Measurements from ENCODE around the gene KRTAP9-4. TPM values are rescaled to one million over a fixed set of nuclear protein-coding genes. Genes with fewer than 3 reads are reported as not detected.

The KRTAP9-4 gene
- total and polyA plus RNA-seq, 7 experiments from 2014 or later, result not detected

DNA sequence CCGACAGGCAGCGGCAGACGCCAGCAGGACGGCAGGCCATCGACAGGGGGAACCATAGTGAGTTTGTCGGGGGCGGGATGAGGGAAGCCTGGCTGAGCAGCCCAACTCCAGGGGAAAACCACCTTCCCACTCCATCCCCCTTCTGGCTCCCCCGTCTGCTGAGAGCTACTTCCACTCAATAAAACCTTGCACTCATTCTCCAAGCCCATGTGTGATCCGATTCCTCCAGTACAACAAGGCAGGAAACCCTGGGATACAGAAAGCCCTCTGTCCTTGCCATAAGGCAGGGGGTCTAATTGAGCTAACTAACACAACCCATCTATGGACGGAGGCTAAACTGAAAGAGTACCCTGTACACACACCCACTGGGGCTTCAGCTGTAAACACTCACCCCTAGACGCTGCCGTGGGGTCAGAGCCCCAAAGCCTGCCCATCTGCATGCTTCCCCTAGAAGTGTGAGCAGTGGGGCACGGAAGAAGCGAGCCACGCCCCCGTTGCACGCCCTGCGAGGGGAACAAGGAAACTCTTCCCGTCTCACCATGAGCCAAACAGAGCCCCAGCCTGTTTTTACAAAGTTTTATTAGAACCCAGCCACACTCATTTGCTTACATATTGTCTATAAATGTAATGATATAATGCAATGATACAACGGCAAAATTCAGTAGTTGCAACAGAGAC lies 49.1 kb downstream of the KRTAP9-4 start:
- H3K36me3 Mint-ChIP-seq, result peaks cover 0 to 10% (median 8%) of the 10 kb centered on the region in 5 donors
- H3K27ac Mint-ChIP-seq, result no peak overlapping the region
- intact Hi-C loops (cut with micrococcal nuclease), result no loop called here
- no peaks in the 10 kb centered on the region for H3K36me3 ChIP-seq (ENCODE audit: control insufficient read depth in 2 of 3, insufficient read depth in 3 of 3, low read length in 3 of 3)
- H3K27me3 ChIP-seq (ENCODE audit: control insufficient read depth in 2 of 2, insufficient read depth in 2 of 2, low read length in 2 of 2), result no peaks in the 10 kb centered on the region
- no peak overlapping the region for H3K4me3 Mint-ChIP-seq
- ATAC-seq (no peak), DNase-seq (no peak)
- H3K27me3 Mint-ChIP-seq, result peaks cover 0 to 5% (median 0%) of the 10 kb centered on the region in 5 donors
- no peak overlapping the region for H3K27ac ChIP-seq (ENCODE audit: low read depth, low read length)
- peaks cover 0 to 22% (median 8%) of the 10 kb centered on the region in 11 donors for H3K9me3 Mint-ChIP-seq
- ChIA-PET POLR2A (no interaction called here), CTCF (no interaction called here)
- H3K4me3 ChIP-seq (ENCODE audit: low read length), result no peak overlapping the region
- H3K4me1 Mint-ChIP-seq, result peaks cover 0 to 19% (median 7%) of the 10 kb centered on the region in 7 donors
- no peaks in the 10 kb centered on the region for H3K4me1 ChIP-seq (ENCODE audit: control insufficient read depth in 2 of 2, insufficient read depth in 2 of 2, low read length in 2 of 2)
- no peaks in the 10 kb centered on the region for H3K9me3 ChIP-seq (ENCODE audit: control insufficient read depth in 2 of 3, low read length in 3 of 3)

Other genes starting within 250 kb of the KRTAP9-4 start
Only the 30 nearest of the 41 such genes appear.
- gene KRTAP2-3, start 189.6 kb upstream of the KRTAP9-4 start, total RNA-seq, result not detected
- not detected for gene KRTAP2-3, start 189.6 kb upstream of the KRTAP9-4 start, polyA plus RNA-seq
- not detected for gene KRTAP2-4, start 183.8 kb upstream of the KRTAP9-4 start, total RNA-seq
- gene KRTAP2-4, start 183.8 kb upstream of the KRTAP9-4 start, polyA plus RNA-seq, result not detected
- gene KRTAP4-7, start 165.5 kb upstream of the KRTAP9-4 start, total RNA-seq, result not detected
- not detected for gene KRTAP4-7, start 165.5 kb upstream of the KRTAP9-4 start, polyA plus RNA-seq
- not detected for gene KRTAP4-8, start 151.5 kb upstream of the KRTAP9-4 start, total RNA-seq
- gene KRTAP4-8, start 151.5 kb upstream of the KRTAP9-4 start, polyA plus RNA-seq, result not detected
- gene KRTAP4-16, start 147.5 kb upstream of the KRTAP9-4 start, total RNA-seq, result not detected
- not detected for gene KRTAP4-16, start 147.5 kb upstream of the KRTAP9-4 start, polyA plus RNA-seq
- not detected for gene KRTAP4-9, start 144.3 kb upstream of the KRTAP9-4 start, total RNA-seq
- not detected for gene KRTAP4-9, start 144.3 kb upstream of the KRTAP9-4 start, polyA plus RNA-seq
- gene KRTAP4-11, start 131.3 kb upstream of the KRTAP9-4 start, total RNA-seq, result not detected
- not detected for gene KRTAP4-11, start 131.3 kb upstream of the KRTAP9-4 start, polyA plus RNA-seq
- gene KRTAP4-12, start 125.5 kb upstream of the KRTAP9-4 start, total RNA-seq, result not detected
- gene KRTAP4-12, start 125.5 kb upstream of the KRTAP9-4 start, polyA plus RNA-seq, result not detected
- not detected for gene KRTAP4-6, start 109.1 kb upstream of the KRTAP9-4 start, total RNA-seq
- gene KRTAP4-6, start 109.1 kb upstream of the KRTAP9-4 start, polyA plus RNA-seq, result not detected
- not detected for gene KRTAP4-5, start 99.9 kb upstream of the KRTAP9-4 start, total RNA-seq
- not detected for gene KRTAP4-5, start 99.9 kb upstream of the KRTAP9-4 start, polyA plus RNA-seq
- not detected for gene KRTAP4-4, start 88.9 kb upstream of the KRTAP9-4 start, total RNA-seq
- gene KRTAP4-4, start 88.9 kb upstream of the KRTAP9-4 start, polyA plus RNA-seq, result not detected
- gene KRTAP4-3, start 81.5 kb upstream of the KRTAP9-4 start, total RNA-seq, result not detected
- gene KRTAP4-3, start 81.5 kb upstream of the KRTAP9-4 start, polyA plus RNA-seq, result not detected
- gene KRTAP4-2, start 71.5 kb upstream of the KRTAP9-4 start, total RNA-seq, result not detected
- gene KRTAP4-2, start 71.5 kb upstream of the KRTAP9-4 start, polyA plus RNA-seq, result not detected
- gene KRTAP4-1, start 64.8 kb upstream of the KRTAP9-4 start, total RNA-seq, result not detected
- not detected for gene KRTAP4-1, start 64.8 kb upstream of the KRTAP9-4 start, polyA plus RNA-seq
- not detected for gene KRTAP9-1, start 59.8 kb upstream of the KRTAP9-4 start, total RNA-seq
- gene KRTAP9-1, start 59.8 kb upstream of the KRTAP9-4 start, polyA plus RNA-seq, result not detected
- not detected for gene KRTAP9-2, start 23.0 kb upstream of the KRTAP9-4 start, total RNA-seq
- gene KRTAP9-2, start 23.0 kb upstream of the KRTAP9-4 start, polyA plus RNA-seq, result not detected
- gene KRTAP9-3, start 17.2 kb upstream of the KRTAP9-4 start, total RNA-seq, result not detected
- gene KRTAP9-3, start 17.2 kb upstream of the KRTAP9-4 start, polyA plus RNA-seq, result not detected
- gene KRTAP9-8, start 11.7 kb upstream of the KRTAP9-4 start, total RNA-seq, result not detected
- gene KRTAP9-8, start 11.7 kb upstream of the KRTAP9-4 start, polyA plus RNA-seq, result not detected
- not detected for gene KRTAP9-9, start 5.7 kb downstream of the KRTAP9-4 start, total RNA-seq
- not detected for gene KRTAP9-9, start 5.7 kb downstream of the KRTAP9-4 start, polyA plus RNA-seq
- not detected for gene KRTAP9-6, start 15.7 kb downstream of the KRTAP9-4 start, total RNA-seq
- not detected for gene KRTAP9-6, start 15.7 kb downstream of the KRTAP9-4 start, polyA plus RNA-seq
- not detected for gene KRTAP9-7, start 26.0 kb downstream of the KRTAP9-4 start, total RNA-seq
- not detected for gene KRTAP9-7, start 26.0 kb downstream of the KRTAP9-4 start, polyA plus RNA-seq
- not detected for gene KRTAP29-1, start 53.2 kb downstream of the KRTAP9-4 start, total RNA-seq
- under 1 TPM in 1 of 2 donors, not detected in 1; 0.30 TPM for gene KRTAP29-1, start 53.2 kb downstream of the KRTAP9-4 start, polyA plus RNA-seq
- gene KRTAP16-1, start 59.6 kb downstream of the KRTAP9-4 start, total RNA-seq, result under 1 TPM in 3 of 5 experiments, not detected in 2; 0.22 to 0.49 (median 0.32) TPM
- under 1 TPM in 1 of 2 donors, not detected in 1; 0.19 TPM for gene KRTAP16-1, start 59.6 kb downstream of the KRTAP9-4 start, polyA plus RNA-seq
- not detected for gene KRTAP17-1, start 66.0 kb downstream of the KRTAP9-4 start, total RNA-seq
- gene KRTAP17-1, start 66.0 kb downstream of the KRTAP9-4 start, polyA plus RNA-seq, result not detected
- not detected for gene KRT33A, start 101.1 kb downstream of the KRTAP9-4 start, total RNA-seq
- not detected for gene KRT33A, start 101.1 kb downstream of the KRTAP9-4 start, polyA plus RNA-seq
- gene KRT33B, start 120.1 kb downstream of the KRTAP9-4 start, total RNA-seq, result not detected
- not detected for gene KRT33B, start 120.1 kb downstream of the KRTAP9-4 start, polyA plus RNA-seq
- not detected for gene KRT34, start 132.6 kb downstream of the KRTAP9-4 start, total RNA-seq
- not detected for gene KRT34, start 132.6 kb downstream of the KRTAP9-4 start, polyA plus RNA-seq
- gene KRT31, start 147.9 kb downstream of the KRTAP9-4 start, total RNA-seq, result not detected
- gene KRT31, start 147.9 kb downstream of the KRTAP9-4 start, polyA plus RNA-seq, result not detected
- gene KRT37, start 174.9 kb downstream of the KRTAP9-4 start, total RNA-seq, result not detected
- not detected for gene KRT37, start 174.9 kb downstream of the KRTAP9-4 start, polyA plus RNA-seq
- gene KRT38, start 191.3 kb downstream of the KRTAP9-4 start, total RNA-seq, result not detected
- gene KRT38, start 191.3 kb downstream of the KRTAP9-4 start, polyA plus RNA-seq, result not detected

Data from naive thymus-derived CD4-positive, alpha-beta T cell (primary cell).